ENCODE data around the gene SEC14L1. TPM values are rescaled to one million over a fixed set of nuclear protein-coding genes. Genes with fewer than 3 reads are reported as not detected.

The SEC14L1 gene
- total and polyA plus RNA-seq, 4 donors, result 17.0 to 52.0 (median 26.8) TPM

GRCh38 chr17:77210331-77210730 is 69.6 kb downstream of the SEC14L1 start (continued):
- TF ChIP-seq JUND (IDR thresholded peaks at IDR 0.05), result no peak
- TF ChIP-seq HNF4G (IDR thresholded peaks at IDR 0.05), result no peak
- no peak for TF ChIP-seq RXRA (IDR thresholded peaks at IDR 0.05)

- TF ChIP-seq SP1 (IDR thresholded peaks at IDR 0.05), result no peak
- TF ChIP-seq ATF3 (IDR thresholded peaks at IDR 0.05), result no peak
- no peak for TF ChIP-seq CTCF (IDR thresholded peaks at IDR 0.05; ENCODE audit: low read depth, low read length, missing input control)
- TF ChIP-seq GABPA (IDR thresholded peaks at IDR 0.05 in 1 of 2, conservative IDR thresholded peaks at IDR 0.05 in 1 of 2), result no peak
- TF ChIP-seq YY1 (IDR thresholded peaks at IDR 0.05), result no peak
- TF ChIP-seq FOXA2 (IDR thresholded peaks at IDR 0.05), result no peak
- no peak for TF ChIP-seq RAD21 (IDR thresholded peaks at IDR 0.05)
- TF ChIP-seq REST (IDR thresholded peaks at IDR 0.05), result no peak
- no peak for TF ChIP-seq RXRA (IDR thresholded peaks at IDR 0.05)
- no peak for TF ChIP-seq HNF4G (IDR thresholded peaks at IDR 0.05)
- no peak for TF ChIP-seq NR2F2 (IDR thresholded peaks at IDR 0.05)
- TF ChIP-seq MAX (IDR thresholded peaks at IDR 0.05), result no peak
- Histone ChIP-seq H3K9me3 (ENCODE audit: control insufficient read depth in 4 of 4, low read length in 3 of 4) (no peaks in the 10 kb centered on the region), H3K9ac (ENCODE audit: low read depth in 1 of 2, low read length in 2 of 2) (no peak overlapping the region), H3K4me1 (ENCODE audit: control insufficient read depth in 4 of 4, insufficient read depth in 4 of 4, low read length in 3 of 4) (no peaks in the 10 kb centered on the region), H3K27me3 (ENCODE audit: control insufficient read depth in 4 of 4, insufficient read depth in 4 of 4, low read length in 3 of 4) (no peaks in the 10 kb centered on the region), H3K36me3 (ENCODE audit: control insufficient read depth in 4 of 4, insufficient read depth in 3 of 4, low read depth in 1 of 4, low read length in 3 of 4) (peaks cover 5 to 56% (median 40%) of the 10 kb centered on the region in 4 donors), H3K4me3 (ENCODE audit: low read depth in 1 of 3, low read length in 3 of 3) (no peak overlapping the region), H3K27ac (ENCODE audit: low read depth in 1 of 2, low read length in 2 of 2) (no peak overlapping the region)
- no peak for DNase-seq (ENCODE audit: low spot score)
- 92% methylated on average over 22 of the region's 22 CpGs for WGBS
Observed at GRCh38 chr17:77210946-77211541, 70.3 kb downstream of the SEC14L1 start.

- WGBS, result 95% methylated on average over 15 of the region's 15 CpGs
- TF ChIP-seq EGR1 (IDR thresholded peaks at IDR 0.05; ENCODE audit: low read depth in 2 of 2), result no peak
- no peak for TF ChIP-seq YY1 (IDR thresholded peaks at IDR 0.05)
- no peak for TF ChIP-seq HNF4G (IDR thresholded peaks at IDR 0.05)
- DNase-seq (ENCODE audit: low spot score), result no peak
- Histone ChIP-seq H3K9ac (ENCODE audit: low read depth in 1 of 2, low read length in 2 of 2) (no peak overlapping the region), H3K9me3 (ENCODE audit: control insufficient read depth in 4 of 4, low read length in 3 of 4) (no peaks in the 10 kb centered on the region), H3K27ac (ENCODE audit: low read depth in 1 of 2, low read length in 2 of 2) (no peak overlapping the region), H3K4me1 (ENCODE audit: control insufficient read depth in 4 of 4, insufficient read depth in 4 of 4, low read length in 3 of 4) (no peaks in the 10 kb centered on the region), H3K4me3 (ENCODE audit: low read depth in 1 of 3, low read length in 3 of 3) (no peak overlapping the region), H3K27me3 (ENCODE audit: control insufficient read depth in 4 of 4, insufficient read depth in 4 of 4, low read length in 3 of 4) (no peaks in the 10 kb centered on the region), H3K36me3 (ENCODE audit: control insufficient read depth in 4 of 4, insufficient read depth in 3 of 4, low read depth in 1 of 4, low read length in 3 of 4) (peaks cover 5 to 59% (median 39%) of the 10 kb centered on the region in 4 donors)
Observed at GRCh38 chr17:77211681-77212080, 70.9 kb downstream of the SEC14L1 start.
